Liver (tissue), 9 donors: Measurements from ENCODE around the gene STXBP6. TPM values are rescaled to one million over a fixed set of nuclear protein-coding genes. Genes with fewer than 3 reads are reported as not detected.

Experiments
- DNase-seq: peaks from one replicate; pipeline ENCODE4 v3.0.0-alpha.2; 2017; ENCODE audit warnings: low spot score
- H3K27ac ChIP-seq, 2 donors: one replicate each; pipeline ENCODE4 v1.7.0; 2013; ENCODE audit warnings: inconsistent platforms in 2 of 2, low read length in 2 of 2, control low read depth in 1 of 2, low read depth in 1 of 2, mild to moderate bottlenecking in 1 of 2
- H3K27me3 ChIP-seq, 4 donors: one replicate each; pipeline versions ENCODE4 v1.6.1 to v1.7.0; 2013; ENCODE audit warnings: low read length in 3 of 4, inconsistent platforms in 1 of 4, mild to moderate bottlenecking in 1 of 4, moderate library complexity in 1 of 4; ENCODE audit not compliant: control insufficient read depth in 4 of 4, insufficient read depth in 4 of 4
- H3K36me3 ChIP-seq, 4 donors: one replicate each; pipeline versions ENCODE4 v1.6.1 to v1.7.0; 2013; ENCODE audit warnings: low read length in 3 of 4, mild to moderate bottlenecking in 3 of 4, low read depth in 1 of 4, moderate library complexity in 1 of 4; ENCODE audit not compliant: control insufficient read depth in 4 of 4, insufficient read depth in 3 of 4
- H3K4me1 ChIP-seq, 4 donors: one replicate each; pipeline versions ENCODE4 v1.6.1 to v1.7.0; 2013; ENCODE audit warnings: low read length in 3 of 4, mild to moderate bottlenecking in 3 of 4, moderate library complexity in 1 of 4; ENCODE audit not compliant: control insufficient read depth in 4 of 4, insufficient read depth in 4 of 4
- H3K4me3 ChIP-seq, 3 donors: one replicate each; pipeline versions ENCODE4 v1.6.1 to v1.7.0; 2013; ENCODE audit warnings: low read length in 3 of 3, control low read depth in 1 of 3, low read depth in 1 of 3, mild to moderate bottlenecking in 1 of 3
- H3K9ac ChIP-seq, 2 donors: one replicate each; pipeline ENCODE4 v1.7.0; 2013; ENCODE audit warnings: low read length in 2 of 2, mild to moderate bottlenecking in 2 of 2, moderate library complexity in 2 of 2, control low read depth in 1 of 2, low read depth in 1 of 2
- H3K9me3 ChIP-seq, 4 donors: one replicate each; pipeline versions ENCODE4 v1.6.1 to v1.7.0; 2013; ENCODE audit warnings: low read length in 3 of 4; ENCODE audit not compliant: control insufficient read depth in 4 of 4
- FOXA1 ChIP-seq: IDR thresholded peaks from 2 replicates; pipeline ENCODE4 v1.6.1; 2016; ENCODE audit warnings: antibody characterized with exemption
- FOXA2 ChIP-seq: IDR thresholded peaks from 2 replicates; pipeline ENCODE4 v1.6.1; 2016; ENCODE audit warnings: antibody characterized with exemption
- GABPA ChIP-seq, 2 donors: IDR thresholded peaks in 1 of 2; conservative IDR thresholded peaks in 1 of 2; 2 replicates each; pipeline ENCODE4 v1.6.1; 2016; ENCODE audit warnings: antibody characterized with exemption in 2 of 2, mild to moderate bottlenecking in 1 of 2, moderate library complexity in 1 of 2
- HNF4A ChIP-seq, 2 donors: conservative IDR thresholded peaks; 2 replicates each; pipeline ENCODE4 v1.6.1; 2016; ENCODE audit warnings: antibody characterized with exemption in 2 of 2, mild to moderate bottlenecking in 2 of 2
- JUND ChIP-seq, 2 donors: IDR thresholded peaks; 2 replicates each; pipeline ENCODE4 v1.6.1; 2016; ENCODE audit warnings: antibody characterized with exemption in 2 of 2
- MAX ChIP-seq: IDR thresholded peaks from 2 replicates; pipeline ENCODE4 v1.6.1; 2016; ENCODE audit warnings: antibody characterized with exemption
- REST ChIP-seq: IDR thresholded peaks from 2 replicates; pipeline ENCODE4 v1.6.1; 2016; ENCODE audit warnings: antibody characterized with exemption, mild to moderate bottlenecking
- RXRA ChIP-seq, 2 donors: IDR thresholded peaks; 2 replicates each; pipeline ENCODE4 v1.6.1; 2017 to 2018; ENCODE audit warnings: antibody characterized with exemption in 2 of 2, mild to moderate bottlenecking in 1 of 2
- SP1 ChIP-seq: IDR thresholded peaks from 2 replicates; pipeline ENCODE4 v1.6.1; 2018; ENCODE audit warnings: antibody characterized with exemption, mild to moderate bottlenecking
- TAF1 ChIP-seq: conservative IDR thresholded peaks from 2 replicates; pipeline ENCODE4 v1.6.1; 2016; ENCODE audit warnings: antibody characterized with exemption, mild to moderate bottlenecking
- YY1 ChIP-seq: IDR thresholded peaks from 2 replicates; pipeline ENCODE4 v1.6.1; 2016; ENCODE audit warnings: antibody characterized with exemption, mild to moderate bottlenecking
- WGBS: extraction: QIAGEN DNeasy Blood & Tissue Kit; methylation state at CpG from one replicate; pipeline ENCODE4 v1.1.7; 2013; 5-methylcytosine and 5-hydroxymethylcytosine counted together
- polyA plus RNA-seq, 2 donors: library from polyadenylated mRNA; stranded (reverse) in 1 of 2; unstranded in 1 of 2; fragments of 200-250 nt in 1 of 2; fragments of >200 nt in 1 of 2; fragmentation: Nextera tagmentation in 1 of 2; extraction: Ambion mirVana in 1 of 2; gene quantifications; one replicate each; pipeline versions ENCODE4 v1.2.1 to v1.2.3, GENCODE V29; 2013 to 2015
- total RNA-seq, 2 donors: library from RNA; depleted of rRNA; stranded (reverse); fragments of >200 nt; gene quantifications; one replicate each; pipeline ENCODE4 v1.2.3, GENCODE V29; 2014
- donor health status: healthy.
- donor health status: healthy.
- donor health status: healthy.
- donor health status: healthy.
- donor health status: healthy.

Gene STXBP6
- total and polyA plus RNA-seq, 4 donors = 1.4 to 3.8 (median 1.8) TPM

GRCh38 chr14:24927809-24928208 is 122.1 kb downstream of the STXBP6 start:
- Histone ChIP-seq H3K27me3 (no peaks in the 10 kb centered on the region), H3K36me3 (no peaks in the 10 kb centered on the region), H3K27ac (no peak overlapping the region), H3K9me3 (no peaks in the 10 kb centered on the region), H3K4me1 (no peaks in the 10 kb centered on the region), H3K4me3 (no peak overlapping the region), H3K9ac (no peak overlapping the region)
- no peak for DNase-seq
- 40% methylated on average over 4 of the region's 4 CpGs for WGBS
- TF ChIP-seq JUND (IDR thresholded peaks at IDR 0.05) (no peak), YY1 (no peak), REST (no peak)

- peaks cover 0 to 1% (median 0%) of the 10 kb centered on the region in 4 donors for H3K4me1 ChIP-seq
- TF ChIP-seq GABPA (IDR thresholded peaks at IDR 0.05 in 1 of 2, conservative IDR thresholded peaks at IDR 0.05 in 1 of 2) = no peak
- no peak for TF ChIP-seq FOXA1
- TF ChIP-seq MAX = no peak
- no peak for TF ChIP-seq FOXA2
- TF ChIP-seq JUND (IDR thresholded peaks at IDR 0.05) = no peak
- TF ChIP-seq REST = no peak
- H3K36me3 ChIP-seq = no peaks in the 10 kb centered on the region
- no peak for DNase-seq
- H3K4me3 ChIP-seq = no peak overlapping the region
- 92% methylated on average over 5 of the region's 5 CpGs for WGBS
- no peak overlapping the region for H3K9ac ChIP-seq
- H3K27me3 ChIP-seq = no peaks in the 10 kb centered on the region
- H3K9me3 ChIP-seq = no peaks in the 10 kb centered on the region
- H3K27ac ChIP-seq = no peak overlapping the region
These were observed 124.1 kb downstream of the STXBP6 start for GRCh38 chr14:24925771-24926374.

- Histone ChIP-seq H3K4me3 (no peak overlapping the region), H3K9ac (no peak overlapping the region), H3K27ac (no peak overlapping the region), H3K4me1 (peaks cover 0 to 1% (median 0%) of the 10 kb centered on the region in 4 donors), H3K9me3 (no peaks in the 10 kb centered on the region), H3K27me3 (no peaks in the 10 kb centered on the region), H3K36me3 (no peaks in the 10 kb centered on the region)
- no peak for DNase-seq
- TF ChIP-seq TAF1 (no peak), YY1 (no peak), FOXA1 (no peak), SP1 (no peak), RXRA (IDR thresholded peaks at IDR 0.05) (no peak), GABPA (IDR thresholded peaks at IDR 0.05 in 1 of 2, conservative IDR thresholded peaks at IDR 0.05 in 1 of 2) (no peak), HNF4A (conservative IDR thresholded peaks at IDR 0.05) (no peak), FOXA2 (no peak)
- 92% methylated on average over 3 of the region's 3 CpGs for WGBS
These were observed 125.4 kb downstream of the STXBP6 start for GRCh38 chr14:24924544-24924943.
